ENCODE measurements around the gene CNIH2. TPM values are rescaled to one million over a fixed set of nuclear protein-coding genes. Genes with fewer than 3 reads are reported as not detected.

CNIH2 gene
- total and polyA plus RNA-seq, 2 of the 8 experiments (the other 6 are each of a cell fraction or from before 2014, with no cell fraction given), result 12.5 to 15.8 TPM

GRCh38 chr11:66267379-66268243, 10.4 kb upstream of the CNIH2 start:
- Histone ChIP-seq H3K4me1 (replicated peaks in 1 of 4; ENCODE audit: control insufficient read depth in 3 of 4, insufficient read depth in 4 of 4, low read length in 3 of 4) (peaks cover 0 to 5% (median 3%) of the 10 kb centered on the region in 4 experiments; a peak in 5 of 7 replicates), H3K4ac (replicated peaks; ENCODE audit: insufficient read length, low read depth, low read length) (no peak overlapping the region), H4K91ac (replicated peaks; ENCODE audit: insufficient read length, low read length) (no peak overlapping the region), H2BK12ac (ENCODE audit: low read depth, low read length) (no peak overlapping the region), H3K79me2 (ENCODE audit: control insufficient read depth in 1 of 2, insufficient read depth in 2 of 2, low read length in 2 of 2) (peaks cover 0 to 13% of the 10 kb centered on the region in 2 experiments; a peak in 2 of 4 replicates), H3K27ac (ENCODE audit: low read depth, low read length) (no peak overlapping the region), H2BK15ac (ENCODE audit: low read length) (no peak overlapping the region), H2AFZ (ENCODE audit: low read length) (no peak overlapping the region), H3K56ac (replicated peaks; ENCODE audit: insufficient read length, low read depth, low read length) (peak overlapping the region; percentile 5), H4K8ac (ENCODE audit: extremely low read depth, insufficient read depth, low read length) (no peak overlapping the region; the same call in 1 of the 2 replicates), H3K9me3 (ENCODE audit: insufficient read depth in 2 of 2, low read depth in 1 of 2, low read length in 1 of 2) (no peaks in the 10 kb centered on the region), H3K23ac (ENCODE audit: insufficient read length) (no peak overlapping the region), H3K4me3 (ENCODE audit: extremely low read depth in 1 of 4, insufficient read depth in 2 of 4, low read depth in 3 of 4, low read length in 4 of 4) (peak overlapping the region; percentile 57 to 91 (median 72)), H3K18ac (ENCODE audit: extremely low read depth, low read length) (peak overlapping the region; percentile 25), H3K9ac (replicated peaks in 1 of 4; ENCODE audit: extremely low read depth in 1 of 4, low read depth in 3 of 4, low read length in 3 of 4) (peak overlapping the region in 2 of 4 experiments; percentile 8 to 21; a peak in 3 of 7 replicates), H3K14ac (ENCODE audit: insufficient read length) (no peak overlapping the region), H3K79me1 (ENCODE audit: low read depth, low read length) (peaks cover 6% of the 10 kb centered on the region; the same call in 1 of the 2 replicates), H4K5ac (ENCODE audit: insufficient read length, low read depth, low read length) (peak overlapping the region; percentile 32), H2BK20ac (ENCODE audit: low read length) (no peak overlapping the region), H2AK5ac (ENCODE audit: low read depth, low read length) (no peak overlapping the region), H3K27me3 (replicated peaks in 1 of 4; ENCODE audit: control insufficient read depth in 3 of 4, extremely low read depth in 1 of 4, insufficient read depth in 3 of 4, low read length in 3 of 4) (no peaks in the 10 kb centered on the region), H2BK5ac (ENCODE audit: low read depth, low read length) (peak overlapping the region; percentile 47; the same call in 1 of the 2 replicates), H2BK120ac (replicated peaks; ENCODE audit: low read depth, low read length) (no peak overlapping the region), H3K36me3 (ENCODE audit: control insufficient read depth in 2 of 4, insufficient read depth in 4 of 4, low read length in 3 of 4) (peaks cover 8 to 19% (median 15%) of the 10 kb centered on the region in 4 experiments; a peak in 7 of 8 replicates), H3K23me2 (ENCODE audit: low read depth, low read length) (peaks cover 9% of the 10 kb centered on the region), H3K4me2 (ENCODE audit: insufficient read depth in 1 of 2, low read depth in 2 of 2, low read length in 2 of 2) (peak overlapping the region; percentile 88 to 96), H4K20me1 (replicated peaks in 1 of 2; ENCODE audit: control insufficient read depth in 1 of 2, insufficient read depth in 2 of 2, low read length in 2 of 2) (peaks cover 5 to 17% of the 10 kb centered on the region in 2 experiments)
- 5% methylated on average over 43 of the region's 61 CpGs; no CpG with 5 or more reads in 1 of the 2 experiments for WGBS, 2 experiments (ENCODE audit: extremely low coverage in 1 of 2, insufficient coverage in 1 of 2, insufficient read length in 1 of 2, insufficient replicate concordance in 2 of 2, low coverage in 1 of 2, low lambda C conversion rate in 2 of 2, missing lambda C conversion rate in 1 of 2)
- ChIA-PET CTCF (ENCODE audit: partially characterized antibody) (interaction anchor here (0.7 to 6.6 kb wide), 16 partner anchors 9 to 379 kb away, joined by 3 to 48 read pairs (median 4); partner anchors contain the start of genes FIBP and YIF1A), POLR2A (ENCODE audit: partially characterized antibody) (interaction anchor here (0.7 to 9.0 kb wide), 12 partner anchors 13 to 198 kb away, joined by 3 to 125 read pairs (median 5); partner anchors contain the start of genes CNIH2, RIN1 and YIF1A)
- no peak for FAIRE-seq
- DNase-seq (ENCODE audit: low read depth in 1 of 2, low spot score in 2 of 2), result peak; percentile 51 to 88
- TF ChIP-seq KDM4A (IDR thresholded peaks at IDR 0.05; ENCODE audit: low read depth, low read length, severe bottlenecking) (peak; percentile 72), GTF2F1 (IDR thresholded peaks at IDR 0.05; ENCODE audit: borderline replicate concordance, low read depth, low read length) (no peak), SIX5 (IDR thresholded peaks at IDR 0.05; ENCODE audit: low read depth, low read length) (peak; percentile 12; the same call in 1 of the 2 replicates), KDM1A (IDR thresholded peaks at IDR 0.05; ENCODE audit: borderline replicate concordance, low read length) (no peak), SP4 (IDR thresholded peaks at IDR 0.05; ENCODE audit: low read length) (0 out of 2 replicates have a peak, but pooled peaks have one; percentile 19), POU5F1 (IDR thresholded peaks at IDR 0.05; ENCODE audit: low read depth, low read length) (no peak), PHF8 (conservative IDR thresholded peaks at IDR 0.05; ENCODE audit: low read depth, low read length) (peak; percentile 23; the same call in 1 of the 2 replicates), CREB1 (IDR thresholded peaks at IDR 0.05) (0 out of 2 replicates have a peak, but pooled peaks have one; percentile 22), TAF1 (IDR thresholded peaks at IDR 0.05; ENCODE audit: low read depth, low read length) (peak; percentile 43; the same call in 1 of the 2 replicates), TAF7 (optimal IDR thresholded peaks at IDR 0.05; ENCODE audit: borderline replicate concordance, low read depth, low read length) (peak; percentile 8), TEAD4 (IDR thresholded peaks at IDR 0.05; ENCODE audit: low read depth, low read length) (peak; percentile 61)

Measured in H1 (cell line).